ENCODE measurements around the gene ADGRB3. TPM values are rescaled to one million over a fixed set of nuclear protein-coding genes. Genes with fewer than 3 reads are reported as not detected.

The ADGRB3 gene
- total and polyA plus RNA-seq, 4 donors: 0.21 to 2.3 (median 0.48) TPM

GRCh38 chr6:68641172-68641571 is 6.1 kb downstream of the ADGRB3 start:
- Histone ChIP-seq H3K36me3 (ENCODE audit: control insufficient read depth in 4 of 4, insufficient read depth in 3 of 4, low read depth in 1 of 4, low read length in 3 of 4) (no peaks in the 10 kb centered on the region), H3K9ac (ENCODE audit: low read depth in 1 of 2, low read length in 2 of 2) (no peak overlapping the region), H3K4me1 (ENCODE audit: control insufficient read depth in 4 of 4, insufficient read depth in 4 of 4, low read length in 3 of 4) (peaks cover 0 to 10% (median 4%) of the 10 kb centered on the region in 4 donors), H3K27me3 (ENCODE audit: control insufficient read depth in 4 of 4, insufficient read depth in 4 of 4, low read length in 3 of 4) (peaks cover 0 to 21% (median 3%) of the 10 kb centered on the region in 4 donors), H3K9me3 (ENCODE audit: control insufficient read depth in 4 of 4, low read length in 3 of 4) (no peaks in the 10 kb centered on the region), H3K4me3 (ENCODE audit: low read depth in 1 of 3, low read length in 3 of 3) (no peak overlapping the region), H3K27ac (ENCODE audit: low read depth in 1 of 2, low read length in 2 of 2) (no peak overlapping the region)
- 76% methylated on average over 2 of the region's 2 CpGs for WGBS
- DNase-seq (ENCODE audit: low spot score): no peak
- TF ChIP-seq HNF4G (IDR thresholded peaks at IDR 0.05) (no peak), TAF1 (conservative IDR thresholded peaks at IDR 0.05) (no peak), HNF4A (conservative IDR thresholded peaks at IDR 0.05) (no peak), GABPA (IDR thresholded peaks at IDR 0.05 in 1 of 2, conservative IDR thresholded peaks at IDR 0.05 in 1 of 2) (no peak), ZBTB33 (IDR thresholded peaks at IDR 0.05) (no peak), EGR1 (IDR thresholded peaks at IDR 0.05; ENCODE audit: low read depth in 2 of 2) (no peak), RXRA (IDR thresholded peaks at IDR 0.05) (no peak), SP1 (IDR thresholded peaks at IDR 0.05) (no peak), MAX (IDR thresholded peaks at IDR 0.05) (no peak), RAD21 (IDR thresholded peaks at IDR 0.05) (no peak), YY1 (IDR thresholded peaks at IDR 0.05) (no peak), NR2F2 (IDR thresholded peaks at IDR 0.05) (no peak), CTCF (IDR thresholded peaks at IDR 0.05; ENCODE audit: low read depth, low read length, missing input control) (no peak), ATF3 (IDR thresholded peaks at IDR 0.05) (no peak), JUND (IDR thresholded peaks at IDR 0.05) (no peak), FOXA2 (IDR thresholded peaks at IDR 0.05) (no peak), REST (IDR thresholded peaks at IDR 0.05) (no peak)

- H3K4me1 ChIP-seq (ENCODE audit: control insufficient read depth in 4 of 4, insufficient read depth in 4 of 4, low read length in 3 of 4): peaks cover 0 to 10% (median 4%) of the 10 kb centered on the region in 4 donors
- no peak overlapping the region for H3K9ac ChIP-seq (ENCODE audit: low read depth in 1 of 2, low read length in 2 of 2)
- peaks cover 0 to 15% (median 2%) of the 10 kb centered on the region in 4 donors for H3K27me3 ChIP-seq (ENCODE audit: control insufficient read depth in 4 of 4, insufficient read depth in 4 of 4, low read length in 3 of 4)
- H3K4me3 ChIP-seq (ENCODE audit: low read depth in 1 of 3, low read length in 3 of 3): no peak overlapping the region
- no peak overlapping the region for H3K27ac ChIP-seq (ENCODE audit: low read depth in 1 of 2, low read length in 2 of 2)
- no peak for DNase-seq (ENCODE audit: low spot score)
- H3K9me3 ChIP-seq (ENCODE audit: control insufficient read depth in 4 of 4, low read length in 3 of 4): no peaks in the 10 kb centered on the region
- H3K36me3 ChIP-seq (ENCODE audit: control insufficient read depth in 4 of 4, insufficient read depth in 3 of 4, low read depth in 1 of 4, low read length in 3 of 4): no peaks in the 10 kb centered on the region
- TF ChIP-seq REST (IDR thresholded peaks at IDR 0.05) (no peak), MAX (IDR thresholded peaks at IDR 0.05) (no peak), RXRA (IDR thresholded peaks at IDR 0.05) (no peak), CTCF (IDR thresholded peaks at IDR 0.05; ENCODE audit: low read depth, low read length, missing input control) (no peak), ATF3 (IDR thresholded peaks at IDR 0.05) (no peak), HNF4A (conservative IDR thresholded peaks at IDR 0.05) (no peak), HNF4G (IDR thresholded peaks at IDR 0.05) (no peak), RAD21 (IDR thresholded peaks at IDR 0.05) (no peak)
Observed at GRCh38 chr6:68642081-68642480, 7.0 kb downstream of the ADGRB3 start.
